ENCODE results near the gene ATP8A2. TPM values are rescaled to one million over a fixed set of nuclear protein-coding genes. Genes with fewer than 3 reads are reported as not detected.

ATP8A2 gene
- polyA plus RNA-seq, 1 donor from 2014 or later, result 11.9 TPM

- H3K4me2 ChIP-seq (ENCODE audit: low read length), result no peak overlapping the region
- no peaks in the 10 kb centered on the region for H3K27me3 ChIP-seq (ENCODE audit: insufficient read depth, low read depth, low read length)
- no peaks in the 10 kb centered on the region for H3K79me2 ChIP-seq (replicated peaks; ENCODE audit: insufficient read depth, low read length)
- no peaks in the 10 kb centered on the region for H4K20me1 ChIP-seq (ENCODE audit: insufficient read depth)
- no peaks in the 10 kb centered on the region for H3K9me3 ChIP-seq (ENCODE audit: low read length)
- no peaks in the 10 kb centered on the region for H3K9me2 ChIP-seq (ENCODE audit: insufficient read depth, low read length)
- no peak overlapping the region for H3K27ac ChIP-seq (ENCODE audit: low read length)
- no peak overlapping the region for H3K4me3 ChIP-seq (ENCODE audit: low read length)
- no peak for TF ChIP-seq TAF1 (IDR thresholded peaks at IDR 0.05; ENCODE audit: low read depth)
- no peak for TF ChIP-seq EP300 (conservative IDR thresholded peaks at IDR 0.05; ENCODE audit: poor library complexity, severe bottlenecking)
- TF ChIP-seq, protein P1, sequence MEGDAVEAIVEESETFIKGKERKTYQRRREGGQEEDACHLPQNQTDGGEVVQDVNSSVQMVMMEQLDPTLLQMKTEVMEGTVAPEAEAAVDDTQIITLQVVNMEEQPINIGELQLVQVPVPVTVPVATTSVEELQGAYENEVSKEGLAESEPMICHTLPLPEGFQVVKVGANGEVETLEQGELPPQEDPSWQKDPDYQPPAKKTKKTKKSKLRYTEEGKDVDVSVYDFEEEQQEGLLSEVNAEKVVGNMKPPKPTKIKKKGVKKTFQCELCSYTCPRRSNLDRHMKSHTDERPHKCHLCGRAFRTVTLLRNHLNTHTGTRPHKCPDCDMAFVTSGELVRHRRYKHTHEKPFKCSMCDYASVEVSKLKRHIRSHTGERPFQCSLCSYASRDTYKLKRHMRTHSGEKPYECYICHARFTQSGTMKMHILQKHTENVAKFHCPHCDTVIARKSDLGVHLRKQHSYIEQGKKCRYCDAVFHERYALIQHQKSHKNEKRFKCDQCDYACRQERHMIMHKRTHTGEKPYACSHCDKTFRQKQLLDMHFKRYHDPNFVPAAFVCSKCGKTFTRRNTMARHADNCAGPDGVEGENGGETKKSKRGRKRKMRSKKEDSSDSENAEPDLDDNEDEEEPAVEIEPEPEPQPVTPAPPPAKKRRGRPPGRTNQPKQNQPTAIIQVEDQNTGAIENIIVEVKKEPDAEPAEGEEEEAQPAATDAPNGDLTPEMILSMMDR (IDR thresholded peaks at IDR 0.05; ENCODE audit: poor library complexity, severe bottlenecking), result no peak
- TF ChIP-seq EZH2 (IDR thresholded peaks at IDR 0.05; ENCODE audit: borderline replicate concordance, insufficient read depth, low read length, poor library complexity, severe bottlenecking), result no peak
- no peak overlapping the region for H2AFZ ChIP-seq (ENCODE audit: low read depth, low read length)
- no peak overlapping the region for H3K9ac ChIP-seq (ENCODE audit: low read length)
- no peaks in the 10 kb centered on the region for H3F3A ChIP-seq (ENCODE audit: insufficient read depth, low read length, poor library complexity, severe bottlenecking)
- H3K36me3 ChIP-seq (ENCODE audit: insufficient read depth, low read length), result no peaks in the 10 kb centered on the region
These were observed 85.8 kb downstream of the ATP8A2 start for GRCh38 chr13:25457566-25457965.

- H2AFZ ChIP-seq (ENCODE audit: low read depth, low read length), result no peak overlapping the region
- no peak overlapping the region for H3K4me2 ChIP-seq (ENCODE audit: low read length)
- H3K9me2 ChIP-seq (ENCODE audit: insufficient read depth, low read length), result no peaks in the 10 kb centered on the region
- no peaks in the 10 kb centered on the region for H3K27me3 ChIP-seq (ENCODE audit: insufficient read depth, low read depth, low read length)
- no peak overlapping the region for H3K9ac ChIP-seq (ENCODE audit: low read length)
- no peaks in the 10 kb centered on the region for H3K9me3 ChIP-seq (ENCODE audit: low read length)
- no peaks in the 10 kb centered on the region for H3K79me2 ChIP-seq (replicated peaks; ENCODE audit: insufficient read depth, low read length)
- no peaks in the 10 kb centered on the region for H3K36me3 ChIP-seq (ENCODE audit: insufficient read depth, low read length)
- TF ChIP-seq MXI1 (conservative IDR thresholded peaks at IDR 0.05; ENCODE audit: poor library complexity, severe bottlenecking) (no peak), POLR2AphosphoS5 (IDR thresholded peaks at IDR 0.05) (no peak), RAD21 (conservative IDR thresholded peaks at IDR 0.05) (no peak), EP300 (conservative IDR thresholded peaks at IDR 0.05; ENCODE audit: poor library complexity, severe bottlenecking) (no peak), SMC3 (conservative IDR thresholded peaks at IDR 0.05; ENCODE audit: poor library complexity) (no peak), TAF1 (IDR thresholded peaks at IDR 0.05; ENCODE audit: low read depth) (no peak), REST (IDR thresholded peaks at IDR 0.05; ENCODE audit: borderline replicate concordance) (no peak), EZH2 (IDR thresholded peaks at IDR 0.05; ENCODE audit: borderline replicate concordance, insufficient read depth, low read length, poor library complexity, severe bottlenecking) (no peak)
- TF ChIP-seq, protein P1 (IDR thresholded peaks at IDR 0.05; ENCODE audit: poor library complexity, severe bottlenecking), result no peak
- no peaks in the 10 kb centered on the region for H4K20me1 ChIP-seq (ENCODE audit: insufficient read depth)
- no peak overlapping the region for H3K4me3 ChIP-seq (ENCODE audit: low read length)
- no peaks in the 10 kb centered on the region for H3F3A ChIP-seq (ENCODE audit: insufficient read depth, low read length, poor library complexity, severe bottlenecking)
- no peak overlapping the region for H3K27ac ChIP-seq (ENCODE audit: low read length)
These were observed 90.7 kb downstream of the ATP8A2 start for GRCh38 chr13:25462301-25463125.
